A673 (cell line): ENCODE measurements around the gene ATP23. TPM values are rescaled to one million over a fixed set of nuclear protein-coding genes. Genes with fewer than 3 reads are reported as not detected.
A peak's percentile ranks its signal among the peaks of the same experiment; 100 is the strongest.

Experiments
- BruUV-seq: library from RNA; stranded (reverse); fragments of 400-500 nt; replicated peaks from 2 replicates; lab custom pipeline; 2021; lab: Mats Ljungman, UMichigan
- CTCF ChIA-PET: fragments of 300-600 bp; sonication (Branson Sonifier 250); formaldehyde crosslinking; loops from one replicate; lab custom pipeline; 2022; ENCODE audit warnings: antibody characterized with exemption; lab: Charles Lee
- POLR2A ChIA-PET: fragments of 300-600 bp; sonication (Branson Sonifier 250); formaldehyde crosslinking; loops from one replicate; lab custom pipeline; 2022; ENCODE audit warnings: antibody characterized with exemption; ENCODE audit not compliant: low non-redundant PET; lab: Charles Lee
- DNase-seq: peaks from one replicate; pipeline ENCODE4 v3.0.0-alpha.2; 2015; ENCODE audit warnings: low spot score
- H3K27ac ChIP-seq: fragments of 200-600 bp; sonication (generic); 2 replicates; pipeline ENCODE4 v1.5.1; 2016; ENCODE audit warnings: mixed run types, low read depth, mild to moderate bottlenecking, mixed read lengths, antibody characterized with exemption, low read length; ENCODE audit not compliant: poor library complexity, severe bottlenecking
- H3K27me3 ChIP-seq: fragments of 200-600 bp; sonication (generic); replicated peaks from 2 replicates; pipeline ENCODE4 v1.6.1; 2017; ENCODE audit warnings: mixed run types, low read depth, mild to moderate bottlenecking, mixed read lengths, antibody characterized with exemption, low read length; ENCODE audit not compliant: insufficient read depth, poor library complexity
- H3K36me3 ChIP-seq: fragments of 200-600 bp; sonication (generic); 2 replicates; pipeline ENCODE4 v1.6.1; 2016; ENCODE audit warnings: mixed run types, mild to moderate bottlenecking, mixed read lengths, antibody characterized with exemption, low read length; ENCODE audit not compliant: insufficient read depth, poor library complexity, severe bottlenecking
- H3K4me1 ChIP-seq: fragments of 200-600 bp; sonication (generic); 2 replicates; pipeline ENCODE4 v1.6.1; 2017; ENCODE audit warnings: mixed run types, mild to moderate bottlenecking, mixed read lengths, antibody characterized with exemption, low read length; ENCODE audit not compliant: insufficient read depth, poor library complexity, severe bottlenecking
- H3K4me3 ChIP-seq: fragments of 200-600 bp; sonication (generic); 2 replicates; pipeline ENCODE4 v1.5.1; 2016; ENCODE audit warnings: low read depth, mixed run types, mild to moderate bottlenecking, mixed read lengths, low read length; ENCODE audit not compliant: poor library complexity, severe bottlenecking
- H3K9me3 ChIP-seq: fragments of 200-600 bp; sonication (generic); 2 replicates; pipeline ENCODE4 v1.6.1; 2016; ENCODE audit warnings: mixed run types, low read depth, mild to moderate bottlenecking, mixed read lengths, antibody characterized with exemption, low read length; ENCODE audit not compliant: poor library complexity, severe bottlenecking
- EZH2 ChIP-seq: fragments of 200-600 bp; sonication (generic); IDR thresholded peaks from 2 replicates; pipeline ENCODE4 v1.6.1; 2017; ENCODE audit warnings: borderline replicate concordance, low read depth, mild to moderate bottlenecking, mixed read lengths, antibody characterized with exemption, low read length; ENCODE audit not compliant: poor library complexity, severe bottlenecking
- intact Hi-C: fragments of 100-400 bp; cut with micrococcal nuclease; formaldehyde crosslinking; loops from one replicate; pipeline ENCODE4 v1.10.0; 2022; ENCODE audit not compliant: unreplicated experiment
- total RNA-seq: library from RNA; stranded (reverse); gene quantifications from 2 replicates; pipeline ENCODE4 v1.2.3, GENCODE V29; 2021
- TF ChIP-seq, protein P1 (sequence below): fragments of 300-800, 200-600 bp; sonication (generic); conservative IDR thresholded peaks from 2 replicates; pipeline ENCODE4 v1.5.1; 2017; ENCODE audit warnings: low read depth, mild to moderate bottlenecking, antibody characterized with exemption, low read length, moderate library complexity, mixed read lengths

ATP23 gene
- total RNA-seq, 1 experiment from 2014 or later: 7.7 TPM

- ChIA-PET POLR2A (no interaction called here), CTCF (interaction anchor here (0.7 kb wide), 1 partner anchor 103 kb away, joined by 5 read pairs; no protein-coding TSS in a partner anchor)
- BruUV-seq: no TSS peak
- no peak overlapping the region for H3K27ac ChIP-seq
- intact Hi-C loops: no loop called here
- H3K36me3 ChIP-seq: no peaks in the 10 kb centered on the region
- H3K4me1 ChIP-seq: no peaks in the 10 kb centered on the region
- no peak for TF ChIP-seq EZH2
- TF ChIP-seq, protein P1, sequence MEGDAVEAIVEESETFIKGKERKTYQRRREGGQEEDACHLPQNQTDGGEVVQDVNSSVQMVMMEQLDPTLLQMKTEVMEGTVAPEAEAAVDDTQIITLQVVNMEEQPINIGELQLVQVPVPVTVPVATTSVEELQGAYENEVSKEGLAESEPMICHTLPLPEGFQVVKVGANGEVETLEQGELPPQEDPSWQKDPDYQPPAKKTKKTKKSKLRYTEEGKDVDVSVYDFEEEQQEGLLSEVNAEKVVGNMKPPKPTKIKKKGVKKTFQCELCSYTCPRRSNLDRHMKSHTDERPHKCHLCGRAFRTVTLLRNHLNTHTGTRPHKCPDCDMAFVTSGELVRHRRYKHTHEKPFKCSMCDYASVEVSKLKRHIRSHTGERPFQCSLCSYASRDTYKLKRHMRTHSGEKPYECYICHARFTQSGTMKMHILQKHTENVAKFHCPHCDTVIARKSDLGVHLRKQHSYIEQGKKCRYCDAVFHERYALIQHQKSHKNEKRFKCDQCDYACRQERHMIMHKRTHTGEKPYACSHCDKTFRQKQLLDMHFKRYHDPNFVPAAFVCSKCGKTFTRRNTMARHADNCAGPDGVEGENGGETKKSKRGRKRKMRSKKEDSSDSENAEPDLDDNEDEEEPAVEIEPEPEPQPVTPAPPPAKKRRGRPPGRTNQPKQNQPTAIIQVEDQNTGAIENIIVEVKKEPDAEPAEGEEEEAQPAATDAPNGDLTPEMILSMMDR: no peak
- DNase-seq: no peak
- H3K4me3 ChIP-seq: no peak overlapping the region
- H3K27me3 ChIP-seq: no peaks in the 10 kb centered on the region
- H3K9me3 ChIP-seq: no peaks in the 10 kb centered on the region
Observed at GRCh38 chr12:57904426-57904825, 36.9 kb upstream of the ATP23 start.

- no peaks in the 10 kb centered on the region for H3K9me3 ChIP-seq
- no peak overlapping the region for H3K27ac ChIP-seq
- ChIA-PET CTCF (interaction anchor here (0.6 to 1.0 kb wide), 2 partner anchors 8 to 75 kb away, joined by 3 read pairs; no protein-coding TSS in a partner anchor), POLR2A (no interaction called here)
- H3K36me3 ChIP-seq: no peaks in the 10 kb centered on the region
- no peaks in the 10 kb centered on the region for H3K4me1 ChIP-seq
- BruUV-seq: no TSS peak
- no peaks in the 10 kb centered on the region for H3K27me3 ChIP-seq
- peak; percentile 94 for DNase-seq
- intact Hi-C loops: loop anchor here (1.0 kb wide), 2 partner anchors 74 to 102 kb away; no protein-coding TSS in a partner anchor
- no peak for TF ChIP-seq EZH2
- TF ChIP-seq, protein P1: peak; percentile 100
- no peak overlapping the region for H3K4me3 ChIP-seq
Observed at GRCh38 chr12:57904848-57905811, 36.2 kb upstream of the ATP23 start.

GRCh38 chr12:57905812-57906475, 35.4 kb upstream of the ATP23 start:
- POLR2A ChIA-PET: no interaction called here
- intact Hi-C loops: loop anchor here (1.0 kb wide), 2 partner anchors 75 to 103 kb away; no protein-coding TSS in a partner anchor
- Histone ChIP-seq H3K9me3 (no peaks in the 10 kb centered on the region), H3K36me3 (no peaks in the 10 kb centered on the region), H3K4me3 (no peak overlapping the region), H3K27me3 (no peaks in the 10 kb centered on the region), H3K4me1 (no peaks in the 10 kb centered on the region), H3K27ac (no peak overlapping the region)
- CTCF ChIA-PET: interaction anchor here (1.0 kb wide), 1 partner anchor 76 kb away, joined by 3 read pairs; no protein-coding TSS in a partner anchor
- TF ChIP-seq, protein P1: no peak
- TF ChIP-seq EZH2: no peak
- no peak for DNase-seq
- BruUV-seq: no TSS peak
